Measurements from ENCODE around the gene RPS21.
A peak's percentile ranks its signal among the peaks of the same experiment; 100 is the strongest.

RPS21 gene

DNA sequence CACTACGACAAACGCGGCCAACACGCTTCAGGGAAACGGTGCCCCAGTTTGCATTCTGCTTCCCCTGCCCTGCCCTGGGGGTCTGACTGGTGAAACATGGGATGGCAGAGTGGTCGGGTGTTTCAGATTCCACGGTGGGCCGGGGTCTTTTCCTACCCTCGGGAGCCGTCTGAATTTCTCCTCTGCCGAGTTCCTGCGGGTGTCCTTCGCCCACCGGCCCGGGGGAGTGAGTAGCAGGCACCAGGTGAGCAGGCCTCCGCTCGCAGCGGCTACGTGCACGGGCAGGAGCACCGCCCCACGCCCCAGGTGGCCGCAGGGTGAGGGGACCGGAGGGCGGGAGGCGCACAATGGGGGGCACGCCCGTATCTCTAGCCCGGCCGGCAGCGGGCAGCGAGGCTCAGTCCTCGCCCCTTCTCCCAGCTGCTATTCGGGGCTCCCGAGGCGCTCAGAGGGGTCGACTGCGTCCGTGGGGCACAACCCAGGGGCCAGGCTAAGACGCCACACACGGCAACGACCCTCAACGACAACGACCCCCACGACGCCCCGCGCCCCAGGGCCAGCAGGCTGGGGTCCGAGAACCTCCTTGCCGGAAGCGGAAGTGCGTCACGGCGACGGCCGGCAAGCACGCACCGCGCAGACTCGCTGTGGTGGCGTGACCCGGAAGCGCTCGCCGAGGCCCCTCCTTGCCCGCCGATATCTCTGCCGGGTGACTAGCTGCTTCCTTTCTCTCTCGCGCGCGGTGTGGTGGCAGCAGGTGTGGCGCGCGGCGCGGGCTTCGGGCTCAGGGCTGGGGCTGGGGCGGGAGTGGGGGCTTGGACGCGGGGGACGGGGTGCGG lies at the start of gene RPS21:
RPS21 (plus strand) TSS at position 721 of the 836 bp plus-strand sequence. CDS start 236 bp downstream, outside the sequence.
- H3K9ac ChIP-seq (ENCODE audit: low read length), result peak within 1 kb of the TSS; percentile 99
- H3K36me3 ChIP-seq (ENCODE audit: low read length), result peaks cover 13% of the 10 kb centered on the region
- peak within 1 kb of the TSS; percentile 100 for H3K4me3 ChIP-seq (ENCODE audit: insufficient read depth, low read length, poor library complexity, severe bottlenecking)
- peaks cover 38% of the 10 kb centered on the region for H3K79me2 ChIP-seq (ENCODE audit: insufficient read depth, low read length)
- peak within 1 kb of the TSS; percentile 5 for H2AFZ ChIP-seq (ENCODE audit: low read depth, low read length, severe bottlenecking)
- peak within 1 kb of the TSS; percentile 68 for H3K27ac ChIP-seq (ENCODE audit: low read depth, low read length)
- no peaks in the 10 kb centered on the region; the same call in 1 of the 2 replicates for H4K20me1 ChIP-seq (ENCODE audit: low read depth, low read length)
- H3K9me2 ChIP-seq (replicated peaks; ENCODE audit: insufficient read depth, low read length), result no peaks in the 10 kb centered on the region
- TF ChIP-seq EZH2phosphoT487 (conservative IDR thresholded peaks at IDR 0.05; ENCODE audit: low read length), result no peak
- TF ChIP-seq, protein P1, sequence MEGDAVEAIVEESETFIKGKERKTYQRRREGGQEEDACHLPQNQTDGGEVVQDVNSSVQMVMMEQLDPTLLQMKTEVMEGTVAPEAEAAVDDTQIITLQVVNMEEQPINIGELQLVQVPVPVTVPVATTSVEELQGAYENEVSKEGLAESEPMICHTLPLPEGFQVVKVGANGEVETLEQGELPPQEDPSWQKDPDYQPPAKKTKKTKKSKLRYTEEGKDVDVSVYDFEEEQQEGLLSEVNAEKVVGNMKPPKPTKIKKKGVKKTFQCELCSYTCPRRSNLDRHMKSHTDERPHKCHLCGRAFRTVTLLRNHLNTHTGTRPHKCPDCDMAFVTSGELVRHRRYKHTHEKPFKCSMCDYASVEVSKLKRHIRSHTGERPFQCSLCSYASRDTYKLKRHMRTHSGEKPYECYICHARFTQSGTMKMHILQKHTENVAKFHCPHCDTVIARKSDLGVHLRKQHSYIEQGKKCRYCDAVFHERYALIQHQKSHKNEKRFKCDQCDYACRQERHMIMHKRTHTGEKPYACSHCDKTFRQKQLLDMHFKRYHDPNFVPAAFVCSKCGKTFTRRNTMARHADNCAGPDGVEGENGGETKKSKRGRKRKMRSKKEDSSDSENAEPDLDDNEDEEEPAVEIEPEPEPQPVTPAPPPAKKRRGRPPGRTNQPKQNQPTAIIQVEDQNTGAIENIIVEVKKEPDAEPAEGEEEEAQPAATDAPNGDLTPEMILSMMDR (IDR thresholded peaks at IDR 0.05; ENCODE audit: insufficient read depth, low read length, poor library complexity, severe bottlenecking), result no peak
- H3K9me3 ChIP-seq (ENCODE audit: insufficient read depth, low read length), result no peaks in the 10 kb centered on the region
- H3F3A ChIP-seq (ENCODE audit: insufficient read depth), result peaks cover 28% of the 10 kb centered on the region
- no peaks in the 10 kb centered on the region for H3K27me3 ChIP-seq (ENCODE audit: low read length)
- peak within 1 kb of the TSS; percentile 92 for H3K4me2 ChIP-seq (ENCODE audit: low read depth, low read length, poor library complexity, severe bottlenecking)

DNA sequence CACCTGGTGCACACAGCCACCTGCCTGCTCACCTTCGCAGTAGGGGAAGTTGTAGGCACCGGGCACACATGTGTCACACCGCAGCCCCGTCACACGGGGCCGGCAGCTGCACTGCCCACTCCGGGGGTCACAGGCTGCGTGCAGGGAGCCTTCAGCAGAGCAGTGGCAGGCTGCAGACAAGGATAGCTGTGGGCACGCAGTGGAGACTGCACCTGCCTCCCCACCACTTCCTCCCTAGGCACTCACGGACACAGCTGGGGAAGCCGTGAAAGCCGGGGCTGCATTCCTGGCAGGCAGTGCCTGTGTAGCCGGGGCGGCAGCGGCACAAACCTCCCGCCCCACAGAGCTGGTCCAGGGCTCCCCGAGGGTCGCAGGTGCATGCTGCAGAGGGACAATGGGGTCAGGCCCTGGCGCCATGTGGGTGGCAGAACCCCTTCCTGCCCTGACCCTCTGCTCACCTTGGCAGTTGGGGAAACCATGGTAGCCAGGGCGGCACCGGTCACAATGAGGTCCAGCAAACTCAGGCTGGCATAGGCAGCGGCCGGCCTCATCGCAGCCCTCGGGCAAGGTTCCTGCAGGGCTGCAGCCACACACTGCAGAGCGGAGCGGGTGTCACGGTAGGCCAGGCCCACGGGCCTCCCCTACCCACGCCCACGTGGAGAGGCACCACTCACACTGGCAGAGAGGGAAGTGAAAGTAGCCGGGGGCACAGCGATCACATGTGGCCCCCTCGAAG lies 49.2 kb upstream of the RPS21 start:
- no peak overlapping the region for H3K4me3 ChIP-seq (ENCODE audit: insufficient read depth, low read length, poor library complexity, severe bottlenecking)
- TF ChIP-seq EZH2phosphoT487 (conservative IDR thresholded peaks at IDR 0.05; ENCODE audit: low read length), result no peak
- TF ChIP-seq, protein P1 (IDR thresholded peaks at IDR 0.05; ENCODE audit: insufficient read depth, low read length, poor library complexity, severe bottlenecking), result no peak
- H3K79me2 ChIP-seq (ENCODE audit: insufficient read depth, low read length), result no peaks in the 10 kb centered on the region
- no peak overlapping the region for H2AFZ ChIP-seq (ENCODE audit: low read depth, low read length, severe bottlenecking)
- no peaks in the 10 kb centered on the region for H4K20me1 ChIP-seq (ENCODE audit: low read depth, low read length)
- no peaks in the 10 kb centered on the region for H3K9me2 ChIP-seq (replicated peaks; ENCODE audit: insufficient read depth, low read length)
- H3K9ac ChIP-seq (ENCODE audit: low read length), result no peak overlapping the region
- H3K4me2 ChIP-seq (ENCODE audit: low read depth, low read length, poor library complexity, severe bottlenecking), result no peak overlapping the region
- no peaks in the 10 kb centered on the region for H3K36me3 ChIP-seq (ENCODE audit: low read length)
- no peaks in the 10 kb centered on the region for H3K27me3 ChIP-seq (ENCODE audit: low read length)
- peaks cover 6% of the 10 kb centered on the region; the same call in 1 of the 2 replicates for H3K9me3 ChIP-seq (ENCODE audit: insufficient read depth, low read length)
- H3F3A ChIP-seq (ENCODE audit: insufficient read depth), result peaks cover 18% of the 10 kb centered on the region
- peak overlapping the region; percentile 77 for H3K27ac ChIP-seq (ENCODE audit: low read depth, low read length)

DNA sequence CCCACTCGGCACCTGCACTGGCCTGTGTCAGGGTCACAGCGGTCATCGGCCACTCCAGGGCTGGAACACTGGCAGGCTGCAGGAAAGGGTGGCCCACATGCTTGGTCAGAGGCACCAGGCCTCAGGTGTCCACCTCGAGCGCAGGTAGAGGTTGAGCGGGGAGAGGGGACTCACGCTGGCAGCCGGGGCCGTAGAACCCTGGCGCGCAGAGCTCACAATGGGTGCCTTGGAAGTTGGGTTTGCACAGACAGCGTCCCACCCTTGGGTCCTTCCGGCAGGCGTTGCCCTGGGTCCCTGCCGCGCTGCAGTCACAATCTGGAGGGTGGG lies 48.6 kb upstream of the RPS21 start:
- TF ChIP-seq, protein P1 (IDR thresholded peaks at IDR 0.05; ENCODE audit: insufficient read depth, low read length, poor library complexity, severe bottlenecking), result no peak
- TF ChIP-seq EZH2phosphoT487 (conservative IDR thresholded peaks at IDR 0.05; ENCODE audit: low read length), result no peak
- Histone ChIP-seq H3K27me3 (ENCODE audit: low read length) (no peaks in the 10 kb centered on the region), H3K9me3 (ENCODE audit: insufficient read depth, low read length) (peaks cover 6% of the 10 kb centered on the region; the same call in 1 of the 2 replicates), H3K9ac (ENCODE audit: low read length) (no peak overlapping the region), H3K4me3 (ENCODE audit: insufficient read depth, low read length, poor library complexity, severe bottlenecking) (no peak overlapping the region), H3K36me3 (ENCODE audit: low read length) (no peaks in the 10 kb centered on the region), H3K9me2 (replicated peaks; ENCODE audit: insufficient read depth, low read length) (no peaks in the 10 kb centered on the region), H2AFZ (ENCODE audit: low read depth, low read length, severe bottlenecking) (no peak overlapping the region), H3K27ac (ENCODE audit: low read depth, low read length) (peak overlapping the region; percentile 77), H3K79me2 (ENCODE audit: insufficient read depth, low read length) (no peaks in the 10 kb centered on the region), H3K4me2 (ENCODE audit: low read depth, low read length, poor library complexity, severe bottlenecking) (no peak overlapping the region), H3F3A (ENCODE audit: insufficient read depth) (peaks cover 18% of the 10 kb centered on the region), H4K20me1 (ENCODE audit: low read depth, low read length) (no peaks in the 10 kb centered on the region)
